Measurements from ENCODE around the gene TBC1D2B. TPM values are rescaled to one million over a fixed set of nuclear protein-coding genes. Genes with fewer than 3 reads are reported as not detected.

The TBC1D2B gene
- total and polyA plus RNA-seq, 2 donors (not counting 3 experiments of a cell fraction or from before 2014, with no cell fraction given): 30.8 to 46.1 TPM

GRCh38 chr15:78046796-78047341 lies 30.6 kb downstream of the TBC1D2B start:
- intact Hi-C loops (cut with micrococcal nuclease) (no loop called here), dilution Hi-C loops (cut with MboI; ENCODE audit: extremely low pct_ligation_motif_present, low sequenced_read_pairs) (no loop called here)
- H3K4me3 ChIP-seq (replicated peaks in 1 of 3; ENCODE audit: insufficient read depth in 1 of 3, low read depth in 1 of 3, low read length in 3 of 3): no peak overlapping the region
- no peak for DNase-seq (ENCODE audit: low read depth, low spot score)
- H3K27me3 ChIP-seq (ENCODE audit: control insufficient read depth in 2 of 2, insufficient read depth in 2 of 2, low read length in 2 of 2): no peaks in the 10 kb centered on the region
- no TSS peak for BruUV-seq (replicated peaks)
- no peaks in the 10 kb centered on the region for H3K9me1 ChIP-seq (replicated peaks; ENCODE audit: control insufficient read depth, extremely low read depth, insufficient read depth, low read length)
- H2AFZ ChIP-seq (ENCODE audit: low read depth, low read length): no peak overlapping the region
- TF ChIP-seq GATA2 (IDR thresholded peaks at IDR 0.05; ENCODE audit: insufficient read depth, insufficient read length, low read depth, low read length) (no peak), MYC (IDR thresholded peaks at IDR 0.05; ENCODE audit: low read depth, low read length) (no peak)
- H3K4me2 ChIP-seq (ENCODE audit: insufficient read depth, low read length): no peak overlapping the region
- H3K27ac ChIP-seq (ENCODE audit: insufficient read depth, low read depth, low read length): no peak overlapping the region
- CTCF ChIA-PET: interaction anchor here (2.9 kb wide), 1 partner anchor 12 kb away, joined by 12 read pairs; no protein-coding TSS in a partner anchor
- no peaks in the 10 kb centered on the region for H4K20me1 ChIP-seq (replicated peaks; ENCODE audit: control insufficient read depth, extremely low read depth, insufficient read depth, low read length)
- H3K9ac ChIP-seq (replicated peaks; ENCODE audit: extremely low read depth, insufficient read depth, low read length): no peak overlapping the region
- POLR2A ChIA-PET: no interaction called here
- H3K79me2 ChIP-seq (ENCODE audit: control insufficient read depth, insufficient read depth, low read length): peaks cover 4% of the 10 kb centered on the region
- peaks cover 6% of the 10 kb centered on the region in 2 experiments for H3K36me3 ChIP-seq (ENCODE audit: control insufficient read depth in 2 of 2, extremely low read depth in 1 of 2, insufficient read depth in 2 of 2, low read length in 2 of 2)
- no peaks in the 10 kb centered on the region for H3K9me3 ChIP-seq (replicated peaks; ENCODE audit: control insufficient read depth, insufficient read depth, low read length)
- FAIRE-seq: no peak
- peaks cover 34% of the 10 kb centered on the region for H3K4me1 ChIP-seq (ENCODE audit: control insufficient read depth, extremely low read depth, insufficient read depth, low read length)

DNA sequence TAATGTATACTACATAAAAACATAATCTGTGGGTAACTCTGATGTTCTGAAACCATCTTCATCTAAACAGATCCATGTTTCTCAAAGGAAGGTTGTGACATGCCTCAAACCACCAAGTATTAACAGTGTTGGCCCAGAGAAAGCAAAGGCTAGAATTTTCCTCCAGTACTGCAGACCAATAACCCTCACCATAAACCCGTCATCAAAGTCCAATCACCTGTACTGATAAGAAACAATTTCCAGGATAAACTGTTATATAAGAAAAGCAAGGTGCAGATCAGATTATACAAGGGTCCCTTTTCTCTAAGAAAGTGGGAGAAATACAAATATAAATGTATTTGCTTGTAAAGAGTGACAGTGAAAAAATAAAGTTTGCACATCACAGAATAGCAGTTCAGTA lies 32.3 kb downstream of the TBC1D2B start:
- BruUV-seq (replicated peaks): no TSS peak
- DNase-seq (ENCODE audit: low read depth, low spot score) (no peak), FAIRE-seq (no peak)
- no peaks in the 10 kb centered on the region for H3K27me3 ChIP-seq (ENCODE audit: control insufficient read depth in 2 of 2, insufficient read depth in 2 of 2, low read length in 2 of 2)
- H3K9ac ChIP-seq (replicated peaks; ENCODE audit: extremely low read depth, insufficient read depth, low read length): no peak overlapping the region
- intact Hi-C loops (cut with micrococcal nuclease) (no loop called here), dilution Hi-C loops (cut with MboI; ENCODE audit: extremely low pct_ligation_motif_present, low sequenced_read_pairs) (no loop called here)
- H3K27ac ChIP-seq (ENCODE audit: insufficient read depth, low read depth, low read length): no peak overlapping the region
- H3K4me2 ChIP-seq (ENCODE audit: insufficient read depth, low read length): no peak overlapping the region
- no peaks in the 10 kb centered on the region for H4K20me1 ChIP-seq (replicated peaks; ENCODE audit: control insufficient read depth, extremely low read depth, insufficient read depth, low read length)
- POLR2A ChIA-PET: no interaction called here
- H3K79me2 ChIP-seq (ENCODE audit: control insufficient read depth, insufficient read depth, low read length): peaks cover 4% of the 10 kb centered on the region
- TF ChIP-seq FOS (IDR thresholded peaks at IDR 0.05; ENCODE audit: borderline replicate concordance, insufficient read depth, low read length): no peak
- no peak for TF ChIP-seq GATA2 (IDR thresholded peaks at IDR 0.05; ENCODE audit: insufficient read depth, insufficient read length, low read depth, low read length)
- TF ChIP-seq JUN (IDR thresholded peaks at IDR 0.05; ENCODE audit: borderline replicate concordance, insufficient read depth, insufficient read length, low read depth): no peak
- TF ChIP-seq, protein P1, sequence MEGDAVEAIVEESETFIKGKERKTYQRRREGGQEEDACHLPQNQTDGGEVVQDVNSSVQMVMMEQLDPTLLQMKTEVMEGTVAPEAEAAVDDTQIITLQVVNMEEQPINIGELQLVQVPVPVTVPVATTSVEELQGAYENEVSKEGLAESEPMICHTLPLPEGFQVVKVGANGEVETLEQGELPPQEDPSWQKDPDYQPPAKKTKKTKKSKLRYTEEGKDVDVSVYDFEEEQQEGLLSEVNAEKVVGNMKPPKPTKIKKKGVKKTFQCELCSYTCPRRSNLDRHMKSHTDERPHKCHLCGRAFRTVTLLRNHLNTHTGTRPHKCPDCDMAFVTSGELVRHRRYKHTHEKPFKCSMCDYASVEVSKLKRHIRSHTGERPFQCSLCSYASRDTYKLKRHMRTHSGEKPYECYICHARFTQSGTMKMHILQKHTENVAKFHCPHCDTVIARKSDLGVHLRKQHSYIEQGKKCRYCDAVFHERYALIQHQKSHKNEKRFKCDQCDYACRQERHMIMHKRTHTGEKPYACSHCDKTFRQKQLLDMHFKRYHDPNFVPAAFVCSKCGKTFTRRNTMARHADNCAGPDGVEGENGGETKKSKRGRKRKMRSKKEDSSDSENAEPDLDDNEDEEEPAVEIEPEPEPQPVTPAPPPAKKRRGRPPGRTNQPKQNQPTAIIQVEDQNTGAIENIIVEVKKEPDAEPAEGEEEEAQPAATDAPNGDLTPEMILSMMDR (IDR thresholded peaks at IDR 0.05; ENCODE audit: extremely low read depth in 1 of 2, insufficient read depth in 1 of 2, low read depth in 1 of 2, low read length in 2 of 2): no peak
- H3K4me3 ChIP-seq (replicated peaks in 1 of 3; ENCODE audit: insufficient read depth in 1 of 3, low read depth in 1 of 3, low read length in 3 of 3): no peak overlapping the region
- H3K9me3 ChIP-seq (replicated peaks; ENCODE audit: control insufficient read depth, insufficient read depth, low read length): no peaks in the 10 kb centered on the region
- CTCF ChIA-PET: interaction anchor here (1.5 kb wide), 1 partner anchor 10 kb away, joined by 4 read pairs; no protein-coding TSS in a partner anchor
- H3K36me3 ChIP-seq (ENCODE audit: control insufficient read depth in 2 of 2, extremely low read depth in 1 of 2, insufficient read depth in 2 of 2, low read length in 2 of 2): peaks cover 6% of the 10 kb centered on the region in 2 experiments
- H3K4me1 ChIP-seq (ENCODE audit: control insufficient read depth, extremely low read depth, insufficient read depth, low read length): peaks cover 17% of the 10 kb centered on the region
- H2AFZ ChIP-seq (ENCODE audit: low read depth, low read length): no peak overlapping the region
- H3K9me1 ChIP-seq (replicated peaks; ENCODE audit: control insufficient read depth, extremely low read depth, insufficient read depth, low read length): no peaks in the 10 kb centered on the region

Data from endothelial cell of umbilical vein (primary cell).